Heart left ventricle (tissue), 13 donors: Measurements from ENCODE around the gene SMC5.

Experiments used
- CTCF ChIP-seq, 12 donors: fragments of 200-600 bp; sonication (generic) in 4 of 12; IDR thresholded peaks; one replicate each; pipeline versions ENCODE4 v1.5.0 to v1.8.0; 2018 to 2022; ENCODE audit warnings: antibody characterized with exemption in 12 of 12, mild to moderate bottlenecking in 5 of 12
- POLR2A ChIP-seq, 2 donors: fragments of 450-650 bp; IDR thresholded peaks; one replicate each; pipeline ENCODE4 v1.6.1; 2017; ENCODE audit warnings: antibody characterized with exemption in 2 of 2, mild to moderate bottlenecking in 2 of 2, moderate library complexity in 2 of 2
- donor health status: ischemic (EF 13 %, LVEDD 7.1; RV severe dilation, severe dysfunction).
- donor health status: DM: no; HTN: yes; CAD: no.
- donor health status: DM: no; HTN: no; CAD: no.
- donor health status: ischemic (EF 25% LVEDD 6.9; RV normal size, moderate dysfunction).
- donor health status: ischemic (EF 25% LVEDD 5.7; RV mildly dilated, moderate dysfunction).
- donor health status: ischemic (EF 35%, LVEDD 5.7; RV mildly dilated, moderate dysfunction).
- donor health status: nonischemic (EF 11% LVEDD 7.7; RV severe dilation, severe dysfunction).
- donor health status: DM: yes; HTN: yes; CAD: no.
- donor health status: PGD.
- donor health status: ischemic (EF 29% LVEDD 5.4; RV normal size, mild dysfunction).
- donor health status: nonischemic (EF 23%, LVEDD 6.1; RV moderate dilation, normal function).

- TF ChIP-seq POLR2A (IDR thresholded peaks at IDR 0.05), result no peak
- no peak for TF ChIP-seq CTCF (IDR thresholded peaks at IDR 0.05)
Observed at GRCh38 chr9:70262948-70263347, 4.2 kb downstream of the SMC5 start.
